ENCODE measurements around the gene ADAMTS9.
A peak's percentile ranks its signal among the peaks of the same experiment; 100 is the strongest.

ADAMTS9 gene

GRCh38 chr3:64718976-64719375, 31.2 kb upstream of the ADAMTS9 start:
- Histone ChIP-seq H3K9me2 (replicated peaks; ENCODE audit: insufficient read depth, low read length) (no peaks in the 10 kb centered on the region), H3K9ac (ENCODE audit: low read length) (no peak overlapping the region), H3K4me2 (ENCODE audit: low read depth, low read length, poor library complexity, severe bottlenecking) (no peak overlapping the region), H2AFZ (ENCODE audit: low read depth, low read length, severe bottlenecking) (no peak overlapping the region), H3K4me3 (ENCODE audit: insufficient read depth, low read length, poor library complexity, severe bottlenecking) (no peak overlapping the region), H3K79me2 (ENCODE audit: insufficient read depth, low read length) (no peaks in the 10 kb centered on the region), H4K20me1 (ENCODE audit: low read depth, low read length) (no peaks in the 10 kb centered on the region), H3F3A (ENCODE audit: insufficient read depth) (no peaks in the 10 kb centered on the region), H3K36me3 (ENCODE audit: low read length) (no peaks in the 10 kb centered on the region), H3K27me3 (ENCODE audit: low read length) (no peaks in the 10 kb centered on the region), H3K9me3 (ENCODE audit: insufficient read depth, low read length) (no peaks in the 10 kb centered on the region), H3K27ac (ENCODE audit: low read depth, low read length) (no peak overlapping the region)
- TF ChIP-seq EZH2phosphoT487 (conservative IDR thresholded peaks at IDR 0.05; ENCODE audit: low read length) (no peak), CTCF (IDR thresholded peaks at IDR 0.05; ENCODE audit: insufficient read depth, low read length, poor library complexity, severe bottlenecking) (no peak)

DNA sequence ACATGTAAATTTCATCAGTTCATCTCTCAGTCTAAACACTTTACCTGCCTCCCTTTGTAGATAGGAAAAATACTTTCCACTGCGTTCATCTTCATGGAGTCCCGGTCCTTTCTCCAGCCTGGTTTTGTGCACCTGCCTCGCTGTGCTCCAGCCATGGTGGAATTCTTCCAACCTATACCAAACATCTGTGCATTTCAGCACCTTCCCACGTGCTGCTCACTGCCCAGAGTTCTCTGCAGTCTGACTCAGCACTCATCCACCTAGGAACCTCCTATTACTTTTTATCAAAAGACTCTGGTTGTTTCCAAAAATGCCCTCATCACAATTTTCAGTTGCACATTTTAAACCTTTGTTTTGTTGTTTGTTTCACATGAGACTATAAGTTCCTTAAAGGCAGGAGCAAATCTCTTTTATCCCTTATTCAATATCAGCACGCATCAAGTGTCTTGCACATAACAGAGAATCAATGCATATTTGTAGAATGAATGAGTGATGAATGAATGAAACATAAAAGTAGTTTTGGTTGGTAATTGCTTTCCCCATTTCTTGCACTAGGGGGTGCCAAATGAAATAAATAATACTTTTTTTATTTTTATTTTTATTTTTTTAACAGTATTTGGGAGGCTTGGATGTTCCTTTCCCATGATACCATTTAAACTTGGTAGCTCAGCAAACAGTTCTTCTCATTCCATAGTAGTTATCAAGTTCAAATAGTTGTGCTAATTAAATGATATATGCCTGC, 30.2 kb upstream of the ADAMTS9 start:
- Histone ChIP-seq H3F3A (ENCODE audit: insufficient read depth) (no peaks in the 10 kb centered on the region), H3K27me3 (ENCODE audit: low read length) (no peaks in the 10 kb centered on the region), H4K20me1 (ENCODE audit: low read depth, low read length) (no peaks in the 10 kb centered on the region), H3K4me3 (ENCODE audit: insufficient read depth, low read length, poor library complexity, severe bottlenecking) (no peak overlapping the region), H3K36me3 (ENCODE audit: low read length) (no peaks in the 10 kb centered on the region), H3K4me2 (ENCODE audit: low read depth, low read length, poor library complexity, severe bottlenecking) (no peak overlapping the region), H3K9me3 (ENCODE audit: insufficient read depth, low read length) (no peaks in the 10 kb centered on the region), H3K27ac (ENCODE audit: low read depth, low read length) (no peak overlapping the region), H3K9ac (ENCODE audit: low read length) (no peak overlapping the region), H3K9me2 (replicated peaks; ENCODE audit: insufficient read depth, low read length) (no peaks in the 10 kb centered on the region), H3K79me2 (ENCODE audit: insufficient read depth, low read length) (no peaks in the 10 kb centered on the region), H2AFZ (ENCODE audit: low read depth, low read length, severe bottlenecking) (no peak overlapping the region)
- TF ChIP-seq CTCF (IDR thresholded peaks at IDR 0.05; ENCODE audit: insufficient read depth, low read length, poor library complexity, severe bottlenecking) (peak; percentile 14), EZH2phosphoT487 (conservative IDR thresholded peaks at IDR 0.05; ENCODE audit: low read length) (no peak)

DNA sequence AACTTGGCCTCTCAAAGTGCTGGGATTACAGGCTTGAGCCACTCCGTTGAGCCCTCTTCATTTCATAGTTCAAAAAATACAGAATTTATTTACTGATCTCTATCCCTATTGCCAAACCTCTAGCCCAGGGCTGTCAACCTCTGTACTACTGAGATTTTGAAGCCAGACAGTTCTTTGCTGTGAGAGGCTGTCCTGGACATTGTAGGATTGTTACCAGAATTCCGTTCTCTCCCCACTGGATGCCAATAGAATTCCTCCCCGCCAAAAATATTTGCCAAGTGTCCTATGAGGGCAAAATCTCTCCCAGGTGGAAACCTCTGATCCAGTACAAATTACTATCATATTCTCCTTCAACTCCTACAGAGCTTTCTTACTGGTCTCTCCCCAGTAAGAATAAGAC, 29.6 kb upstream of the ADAMTS9 start:
- H3F3A ChIP-seq (ENCODE audit: insufficient read depth) = no peaks in the 10 kb centered on the region
- no peaks in the 10 kb centered on the region for H3K79me2 ChIP-seq (ENCODE audit: insufficient read depth, low read length)
- no peak overlapping the region for H3K27ac ChIP-seq (ENCODE audit: low read depth, low read length)
- no peaks in the 10 kb centered on the region for H3K27me3 ChIP-seq (ENCODE audit: low read length)
- H3K36me3 ChIP-seq (ENCODE audit: low read length) = no peaks in the 10 kb centered on the region
- no peak overlapping the region for H3K4me2 ChIP-seq (ENCODE audit: low read depth, low read length, poor library complexity, severe bottlenecking)
- H3K4me3 ChIP-seq (ENCODE audit: insufficient read depth, low read length, poor library complexity, severe bottlenecking) = no peak overlapping the region
- no peak overlapping the region for H2AFZ ChIP-seq (ENCODE audit: low read depth, low read length, severe bottlenecking)
- TF ChIP-seq EZH2phosphoT487 (conservative IDR thresholded peaks at IDR 0.05; ENCODE audit: low read length) (no peak), CTCF (IDR thresholded peaks at IDR 0.05; ENCODE audit: insufficient read depth, low read length, poor library complexity, severe bottlenecking) (no peak)
- H3K9me3 ChIP-seq (ENCODE audit: insufficient read depth, low read length) = no peaks in the 10 kb centered on the region
- no peaks in the 10 kb centered on the region for H4K20me1 ChIP-seq (ENCODE audit: low read depth, low read length)
- H3K9ac ChIP-seq (ENCODE audit: low read length) = no peak overlapping the region
- no peaks in the 10 kb centered on the region for H3K9me2 ChIP-seq (replicated peaks; ENCODE audit: insufficient read depth, low read length)

Measured in SU-DHL-6 (cell line).